GM12801 (cell line): ENCODE results near the gene OSBPL8.

Experiments used
- CTCF ChIP-seq: IDR thresholded peaks from one replicate; pipeline ENCODE4 v1.5.1; 2011; ENCODE audit warnings: control low read depth; ENCODE audit not compliant: insufficient read length; ENCODE audit errors: extremely low read depth

The OSBPL8 gene

GRCh38 chr12:76559400-76560085 lies at the start of gene OSBPL8:
OSBPL8 (minus strand) TSS chr12:76559771; CDS start chr12:76487551, 72,220 bp downstream.
- no peak for TF ChIP-seq CTCF

GRCh38 chr12:76608070-76608469 lies 48.5 kb upstream of the OSBPL8 start:
- TF ChIP-seq CTCF = no peak

GRCh38 chr12:76595056-76595455 lies 35.5 kb upstream of the OSBPL8 start:
- TF ChIP-seq CTCF = no peak

- TF ChIP-seq CTCF = no peak
Observed at GRCh38 chr12:76591476-76591875, 31.9 kb upstream of the OSBPL8 start.

GRCh38 chr12:76590131-76590530 lies 30.6 kb upstream of the OSBPL8 start:
- no peak for TF ChIP-seq CTCF

- no peak for TF ChIP-seq CTCF
Observed at GRCh38 chr12:76588881-76589565, 29.5 kb upstream of the OSBPL8 start.

- TF ChIP-seq CTCF = no peak
Observed at GRCh38 chr12:76587428-76588178, 28.0 kb upstream of the OSBPL8 start.
